A549 (cell line): Measurements from ENCODE around the gene ZNF133. TPM values are rescaled to one million over a fixed set of nuclear protein-coding genes. Genes with fewer than 3 reads are reported as not detected.
A peak's percentile ranks its signal among the peaks of the same experiment; 100 is the strongest.

Source experiments
- ATAC-seq, 2 experiments: fragments of 200-7000 bp in 1 of 2; fragments of >200 bp in 1 of 2; cut with Nextera tagmentation in 1 of 2; cut with Tn5 transposase in 1 of 2; 3 replicates each; pipeline versions ENCODE4 v1.8.0 to v1.9.1; 2018 to 2020; ENCODE audit warnings: mild to moderate bottlenecking in 1 of 2, moderate library complexity in 1 of 2
- CTCF ChIA-PET: fragments of 300-600 bp; sonication (Branson Sonifier 250); formaldehyde crosslinking; extraction: SDS; loops from one replicate; lab custom pipeline; 2021; ENCODE audit warnings: antibody characterized with exemption, inconsistent platforms; lab: Yijun Ruan, JAX
- POLR2A ChIA-PET: fragments of 350-600 bp; formaldehyde crosslinking; extraction: SDS; loops from one replicate; lab custom pipeline; 2021; ENCODE audit warnings: antibody characterized with exemption, inconsistent platforms; lab: Yijun Ruan, JAX
- DNase-seq, 2 experiments: peaks; one replicate each; pipeline versions ENCODE4 v3.0.0 to v3.0.0-alpha.2; 2011 to 2016; ENCODE audit warnings: low read depth in 1 of 2, low spot score in 1 of 2
- FAIRE-seq: peaks from 2 replicates; lab custom pipeline; 2011; peaks lifted over from hg19 to GRCh38; lab: Jason Lieb, UNC
- H3K27ac ChIP-seq, 2 experiments: fragments of >200 bp; sonication (Bioruptor Twin); formaldehyde crosslinking; 3 replicates each; pipeline ENCODE4 v1.5.1; 2016 to 2017
- H3K4me1 ChIP-seq: fragments of >200 bp; sonication (Bioruptor Twin); formaldehyde crosslinking; 3 replicates; pipeline ENCODE4 v1.6.1; 2016
- H3K4me2 ChIP-seq: fragments of >200 bp; sonication (Bioruptor Twin); formaldehyde crosslinking; 3 replicates; pipeline ENCODE4 v1.6.1; 2016
- H3K4me3 ChIP-seq: fragments of >200 bp; sonication (Bioruptor Twin); formaldehyde crosslinking; 3 replicates; pipeline ENCODE4 v1.5.1; 2016
- H3K9me3 ChIP-seq: fragments of >200 bp; sonication (Bioruptor Twin); formaldehyde crosslinking; 3 replicates; pipeline ENCODE4 v1.6.1; 2016
- ATOH8 ChIP-seq: fragments of 250-450 bp; sonication (Bioruptor Pico); IDR thresholded peaks from 2 replicates; pipeline ENCODE4 v1.5.0; 2020; ENCODE audit warnings: low read depth, mild to moderate bottlenecking, moderate library complexity
- EHMT2 ChIP-seq: fragments of 200-600 bp; sonication (generic); IDR thresholded peaks from 2 replicates; pipeline ENCODE4 v1.6.1; 2016; ENCODE audit warnings: antibody characterized with exemption, low read depth, mild to moderate bottlenecking, moderate library complexity
- ESRRA ChIP-seq: fragments of 150-350 bp; IDR thresholded peaks from 2 replicates; pipeline ENCODE4 v1.6.1; 2014; ENCODE audit warnings: mild to moderate bottlenecking, low read length, borderline replicate concordance
- FOSB ChIP-seq: fragments of 250-450 bp; sonication (Bioruptor Pico); IDR thresholded peaks from 2 replicates; pipeline ENCODE4 v1.5.0; 2020; ENCODE audit warnings: mild to moderate bottlenecking, moderate library complexity
- FOSL2 ChIP-seq, 2 experiments: fragments of 450-650 bp in 1 of 2; fragments of >200 bp in 1 of 2; sonication (Bioruptor Twin) in 1 of 2; formaldehyde crosslinking; IDR thresholded peaks; 2 replicates each; pipeline versions ENCODE4 v1.5.0 to v1.6.1; 2016 to 2020; ENCODE audit warnings: mild to moderate bottlenecking in 1 of 2, moderate library complexity in 1 of 2
- GATA3 ChIP-seq: IDR thresholded peaks from 2 replicates; pipeline ENCODE4 v1.6.1; 2012; ENCODE audit warnings: borderline replicate concordance
- MAX ChIP-seq: IDR thresholded peaks from 2 replicates; pipeline ENCODE4 v1.6.1; 2012
- MYC ChIP-seq: IDR thresholded peaks from 2 replicates; pipeline ENCODE4 v1.6.1; 2012; ENCODE audit warnings: mild to moderate bottlenecking, inconsistent platforms, low read length, improper control_type of control experiment, borderline replicate concordance
- NFE2L2 ChIP-seq: fragments of 150-350 bp; conservative IDR thresholded peaks from 2 replicates; pipeline ENCODE4 v1.6.1; 2014; ENCODE audit warnings: low read length
- NPAS2 ChIP-seq: fragments of 250-450 bp; sonication (Bioruptor Pico); IDR thresholded peaks from 2 replicates; pipeline ENCODE4 v1.8.0; 2022; ENCODE audit warnings: mild to moderate bottlenecking, moderate library complexity, borderline replicate concordance
- PBX3 ChIP-seq: IDR thresholded peaks from 2 replicates; pipeline ENCODE4 v1.6.1; 2012
- PHF8 ChIP-seq: fragments of 200-600 bp; sonication (generic); IDR thresholded peaks from 2 replicates; pipeline ENCODE4 v1.6.1; 2016; ENCODE audit warnings: low read depth, mild to moderate bottlenecking, antibody characterized with exemption, moderate library complexity, borderline replicate concordance
- RCOR1 ChIP-seq: fragments of 150-350 bp; IDR thresholded peaks from 2 replicates; pipeline ENCODE4 v1.6.1; 2014; ENCODE audit warnings: antibody characterized with exemption, low read length, low read depth
- TFCP2L1 ChIP-seq: fragments of 250-450 bp; sonication (Bioruptor Pico); IDR thresholded peaks from 2 replicates; pipeline ENCODE4 v1.5.0; 2021; ENCODE audit warnings: mild to moderate bottlenecking
- TP53 ChIP-seq: fragments of 250-450 bp; sonication (Bioruptor Pico); IDR thresholded peaks from 2 replicates; pipeline ENCODE4 v1.5.0; 2021; ENCODE audit warnings: mild to moderate bottlenecking, moderate library complexity
- USF2 ChIP-seq: fragments of 450-650 bp; IDR thresholded peaks from 2 replicates; pipeline ENCODE4 v1.6.1; 2014; ENCODE audit warnings: antibody characterized with exemption
- ZC3H11A ChIP-seq: fragments of 450-650 bp; IDR thresholded peaks from 2 replicates; pipeline ENCODE4 v1.6.1; 2014; ENCODE audit warnings: antibody characterized with exemption, mild to moderate bottlenecking
- ZFP36 ChIP-seq: fragments of 450-650 bp; IDR thresholded peaks from 2 replicates; pipeline ENCODE4 v1.6.1; 2014; ENCODE audit warnings: borderline replicate concordance; ENCODE audit not compliant: partially characterized antibody
- WGBS: methylation state at CpG from one replicate; pipeline ENCODE4 v1.1.6; 2017; ENCODE audit errors: missing lambda C conversion rate; 5-methylcytosine and 5-hydroxymethylcytosine counted together
- polyA plus RNA-seq, 4 experiments: library from polyadenylated mRNA; depleted of rRNA in 3 of 4; stranded (reverse); fragments of >200 nt; fragmentation: RNase III in 1 of 4; extraction: RNeasy Plus Mini Kit Qiagen cat#74134 plus additional on column Dnase treatment in 1 of 4; gene quantifications; 2 replicates in 3 of 4; 3 replicates in 1 of 4; pipeline ENCODE4 v1.2.3, GENCODE V29; 2011 to 2017

The ZNF133 gene
- polyA plus RNA-seq, 2 of the 4 experiments (the other 2 are of a cell fraction) = 9.8 to 11.6 TPM

GRCh38 chr20:18288749-18289267 lies 481 bp downstream of the ZNF133 start:
- ATAC-seq = peak; percentile 14 to 36; a peak in 5 of 6 replicates
- POLR2A ChIA-PET = interaction anchor here (0.9 to 1.9 kb wide), 10 partner anchors 9 to 758 kb away, joined by 3 to 11 read pairs (median 6); partner anchors contain the start of genes DZANK1, KAT14, PET117 and POLR3F

GRCh38 chr20:18289306-18289705 lies 979 bp downstream of the ZNF133 start:
- ChIA-PET CTCF (interaction anchor here (1.7 to 2.7 kb wide), 2 partner anchors 13 to 30 kb away, joined by 7 read pairs; no protein-coding TSS in a partner anchor), POLR2A (interaction anchor here (1.9 kb wide), 1 partner anchor 218 kb away, joined by 11 read pairs; the partner anchor contains the start of gene SEC23B)
- Histone ChIP-seq H3K27ac (peak overlapping the region in 1 of 2 experiments; percentile 94; a peak in 4 of 6 replicates), H3K4me1 (peaks cover 10% of the 10 kb centered on the region), H3K9me3 (peaks cover 29% of the 10 kb centered on the region), H3K4me3 (peak overlapping the region; percentile 81), H3K4me2 (peak overlapping the region; percentile 81)
- ATAC-seq (no peak), DNase-seq (no peak), FAIRE-seq (no peak)
- no peak for TF ChIP-seq ZFP36
- no peak for TF ChIP-seq ATOH8 (CRISPR knock-in tag)
- TF ChIP-seq USF2 = no peak
- TF ChIP-seq NPAS2 (CRISPR knock-in tag) = no peak
- TF ChIP-seq TP53 (CRISPR knock-in tag) = no peak
- TF ChIP-seq ESRRA = no peak
- TF ChIP-seq RCOR1 = no peak
- TF ChIP-seq FOSL2 (IDR thresholded peaks at IDR 0.05) = no peak
- no peak for TF ChIP-seq FOSL2 (CRISPR knock-in tag; IDR thresholded peaks at IDR 0.05)
- TF ChIP-seq FOSB (CRISPR knock-in tag) = no peak
- no peak for TF ChIP-seq NFE2L2
- no peak for TF ChIP-seq EHMT2
- no peak for TF ChIP-seq MYC
- no peak for TF ChIP-seq PBX3
- 78% methylated on average over 6 of the region's 6 CpGs for WGBS

More at GRCh38 chr20:18288749-18289267, 481 bp downstream of the ZNF133 start:
- DNase-seq (peak in 1 of 2 experiments; percentile 40), FAIRE-seq (no peak)
- TF ChIP-seq FOSB (CRISPR knock-in tag) (no peak), GATA3 (no peak), TFCP2L1 (CRISPR knock-in tag) (no peak), PHF8 (peak; percentile 7; the same call in 1 of the 2 replicates)
- Histone ChIP-seq H3K4me1 (peaks cover 10% of the 10 kb centered on the region), H3K4me3 (peak overlapping the region; percentile 81), H3K9me3 (peaks cover 33% of the 10 kb centered on the region), H3K27ac (peak overlapping the region; percentile 94 to 95), H3K4me2 (peak overlapping the region; percentile 81)
- WGBS = 15% methylated on average over 19 of the region's 19 CpGs
- CTCF ChIA-PET = interaction anchor here (1.4 to 2.7 kb wide), 3 partner anchors 13 to 34 kb away, joined by 3 to 7 read pairs (median 7); no protein-coding TSS in a partner anchor

- H3K4me3 ChIP-seq = no peak overlapping the region
- no peak for DNase-seq
- TF ChIP-seq ZC3H11A (no peak), MAX (no peak)
- TF ChIP-seq, all 56 proteins: peak for 0
- ChIA-PET CTCF (no interaction called here), POLR2A (no interaction called here)
- Histone ChIP-seq H3K27ac (no peak overlapping the region), H3K4me1 (no peaks in the 10 kb centered on the region), H3K9me3 (peaks cover 10% of the 10 kb centered on the region; the same call in 1 of the 3 replicates), H3K4me2 (no peak overlapping the region)
- ATAC-seq = no peak
- 95% methylated on average over 3 of the region's 3 CpGs for WGBS
- no peak for FAIRE-seq
Observed at GRCh38 chr20:18299364-18299763, 11.0 kb downstream of the ZNF133 start.
